Stomach (tissue), 4 donors: ENCODE measurements around the gene ADAMTS6.

Experiments used
- EP300 ChIP-seq: sonication (generic); formaldehyde crosslinking; IDR thresholded peaks from one replicate; pipeline ENCODE4 v1.6.1; 2017; ENCODE audit warnings: antibody characterized with exemption
- POLR2A ChIP-seq, 4 donors: fragments of 450-650 bp; IDR thresholded peaks; one replicate each; pipeline ENCODE4 v1.6.1; 2016; ENCODE audit warnings: antibody characterized with exemption in 4 of 4, control low read depth in 2 of 4, mild to moderate bottlenecking in 1 of 4, moderate library complexity in 1 of 4
- POLR2AphosphoS5 ChIP-seq, 3 donors: sonication (generic); formaldehyde crosslinking; IDR thresholded peaks; one replicate each; pipeline ENCODE4 v1.6.1; 2016; ENCODE audit warnings: antibody characterized with exemption in 3 of 3
- TF ChIP-seq, protein P1 (sequence below), 7 experiments: fragments of 450-650 bp in 4 of 7; fragments of 200-600 bp in 3 of 7; sonication (generic) in 3 of 7; IDR thresholded peaks; one replicate each; pipeline ENCODE4 v1.5.1; 2016 to 2019; ENCODE audit warnings: antibody characterized with exemption in 7 of 7, control low read depth in 2 of 7, mild to moderate bottlenecking in 1 of 7

DNA sequence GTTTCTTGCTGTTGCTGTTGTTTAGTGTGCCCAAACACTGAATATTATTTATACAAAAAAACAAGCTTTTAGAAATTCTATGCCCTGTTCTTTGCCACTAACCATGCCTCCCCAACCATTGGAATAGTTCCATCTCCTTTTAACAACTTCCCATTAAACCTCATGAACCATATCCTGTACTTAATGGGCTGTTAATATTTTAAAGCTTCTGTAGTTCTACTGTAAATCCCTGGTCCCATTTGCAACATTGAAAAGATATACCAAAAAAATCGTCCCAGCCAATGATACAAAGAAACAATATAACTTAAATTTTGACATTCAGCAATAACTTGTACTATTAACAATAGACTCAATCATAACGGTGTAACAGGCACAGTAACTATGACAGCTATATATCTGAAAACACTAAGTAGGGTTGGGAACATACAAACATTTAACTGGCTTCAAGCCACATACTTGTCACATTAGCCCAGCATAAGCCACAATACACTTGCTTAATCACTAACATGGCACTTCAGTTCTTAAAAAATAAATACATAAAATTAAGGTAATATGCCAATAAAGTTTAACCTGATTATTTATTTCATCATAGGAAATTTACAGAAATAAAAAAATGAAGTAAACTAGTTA is 86.1 kb downstream of the ADAMTS6 start:
- TF ChIP-seq POLR2AphosphoS5 (IDR thresholded peaks at IDR 0.05) (no peak), POLR2A (IDR thresholded peaks at IDR 0.05) (no peak), EP300 (no peak)
- TF ChIP-seq, protein P1, sequence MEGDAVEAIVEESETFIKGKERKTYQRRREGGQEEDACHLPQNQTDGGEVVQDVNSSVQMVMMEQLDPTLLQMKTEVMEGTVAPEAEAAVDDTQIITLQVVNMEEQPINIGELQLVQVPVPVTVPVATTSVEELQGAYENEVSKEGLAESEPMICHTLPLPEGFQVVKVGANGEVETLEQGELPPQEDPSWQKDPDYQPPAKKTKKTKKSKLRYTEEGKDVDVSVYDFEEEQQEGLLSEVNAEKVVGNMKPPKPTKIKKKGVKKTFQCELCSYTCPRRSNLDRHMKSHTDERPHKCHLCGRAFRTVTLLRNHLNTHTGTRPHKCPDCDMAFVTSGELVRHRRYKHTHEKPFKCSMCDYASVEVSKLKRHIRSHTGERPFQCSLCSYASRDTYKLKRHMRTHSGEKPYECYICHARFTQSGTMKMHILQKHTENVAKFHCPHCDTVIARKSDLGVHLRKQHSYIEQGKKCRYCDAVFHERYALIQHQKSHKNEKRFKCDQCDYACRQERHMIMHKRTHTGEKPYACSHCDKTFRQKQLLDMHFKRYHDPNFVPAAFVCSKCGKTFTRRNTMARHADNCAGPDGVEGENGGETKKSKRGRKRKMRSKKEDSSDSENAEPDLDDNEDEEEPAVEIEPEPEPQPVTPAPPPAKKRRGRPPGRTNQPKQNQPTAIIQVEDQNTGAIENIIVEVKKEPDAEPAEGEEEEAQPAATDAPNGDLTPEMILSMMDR (IDR thresholded peaks at IDR 0.05): no peak
